HCT116 (cell line): ENCODE results near the gene TFF1. TPM values are rescaled to one million over a fixed set of nuclear protein-coding genes. Genes with fewer than 3 reads are reported as not detected.

ENCODE experiments used
- ATAC-seq: fragments of 200-7000 bp; cut with Tn5 transposase; 2 replicates; pipeline ENCODE4 v1.9.1; 2020; ENCODE audit warnings: mild to moderate bottlenecking, moderate library complexity
- BruUV-seq: library from RNA; stranded (reverse); fragments of 400-500 nt; replicated peaks from 2 replicates; lab custom pipeline; 2021; lab: Mats Ljungman, UMichigan
- CTCF ChIA-PET: fragments of 300-600 bp; sonication (Branson Sonifier 250); formaldehyde crosslinking; loops from one replicate; lab custom pipeline; 2021; ENCODE audit warnings: antibody characterized with exemption; lab: Charles Lee
- POLR2A ChIA-PET: fragments of 300-600, 350-600 bp; sonication (Branson Sonifier 250); formaldehyde crosslinking; loops from one replicate; lab custom pipeline; 2021; ENCODE audit warnings: antibody characterized with exemption; lab: Charles Lee
- RAD21 ChIA-PET, 2 experiments: fragments of 300-600 bp; sonication (Branson Sonifier 250); formaldehyde crosslinking; loops; one replicate each; lab custom pipeline; 2023; ENCODE audit warnings: low total read pairs in 2 of 2; ENCODE audit not compliant: uncharacterized antibody in 2 of 2, unreplicated experiment in 2 of 2, low non-redundant PET in 1 of 2; lab: Charles Lee
- DNase-seq: peaks from one replicate; pipeline ENCODE4 v3.0.0-alpha.2; 2010; ENCODE audit warnings: low read depth, low spot score
- H2AFZ ChIP-seq: fragments of 200-600 bp; shearing (Covaris generic), sonication (generic); 2 replicates; pipeline ENCODE4 v1.6.1; 2017; ENCODE audit warnings: low read depth, mixed run types, mixed read lengths, antibody characterized with exemption, low read length; ENCODE audit not compliant: poor library complexity, severe bottlenecking
- H3K27ac ChIP-seq: 2 replicates; pipeline ENCODE4 v1.5.1; 2012; ENCODE audit warnings: low read depth, low read length
- H3K27me3 ChIP-seq: fragments of 200-600 bp; sonication (generic); 2 replicates; pipeline ENCODE4 v1.6.1; 2016; ENCODE audit warnings: mixed run types, low read length, mixed read lengths; ENCODE audit not compliant: insufficient read depth
- H3K36me3 ChIP-seq, 2 experiments: fragments of 200-500 bp in 1 of 2; fragments of 200-600 bp in 1 of 2; sonication (Bioruptor generic) in 1 of 2; sonication (generic) in 1 of 2; 2 replicates each; pipeline versions ENCODE4 v1.5.1 to v1.6.1; 2014 to 2016; ENCODE audit warnings: low read length in 2 of 2, inconsistent platforms in 1 of 2, mixed read lengths in 1 of 2, mixed run types in 1 of 2; ENCODE audit not compliant: insufficient read depth in 2 of 2, control insufficient read depth in 1 of 2
- H3K4me1 ChIP-seq, 2 experiments: fragments of 200-600 bp in 1 of 2; sonication (generic) in 1 of 2; 2 replicates each; pipeline versions ENCODE4 v1.5.1 to v1.6.1; 2012 to 2017; ENCODE audit warnings: low read length in 2 of 2, inconsistent platforms in 1 of 2, mild to moderate bottlenecking in 1 of 2, mixed read lengths in 1 of 2, mixed run types in 1 of 2, moderate library complexity in 1 of 2; ENCODE audit not compliant: insufficient read depth in 2 of 2, control insufficient read depth in 1 of 2
- H3K4me2 ChIP-seq: fragments of 200-600 bp; sonication (generic); 2 replicates; pipeline ENCODE4 v1.6.1; 2017; ENCODE audit warnings: mixed run types, low read length, mixed read lengths
- H3K4me3 ChIP-seq, 2 experiments: fragments of 200-600 bp in 1 of 2; sonication (generic) in 1 of 2; replicated peaks in 1 of 2; 2 replicates each; pipeline ENCODE4 v1.5.1; 2011 to 2016; ENCODE audit warnings: low read length in 2 of 2, control low read depth in 1 of 2, low read depth in 1 of 2, mild to moderate bottlenecking in 1 of 2, mixed read lengths in 1 of 2, mixed run types in 1 of 2
- H3K79me2 ChIP-seq: fragments of 200-600 bp; sonication (generic); 2 replicates; pipeline ENCODE4 v1.6.1; 2017; ENCODE audit warnings: mild to moderate bottlenecking, mixed run types, low read length, moderate library complexity, mixed read lengths; ENCODE audit not compliant: insufficient read depth
- H3K9ac ChIP-seq: fragments of 200-600 bp; sonication (generic); 2 replicates; pipeline ENCODE4 v1.6.1; 2016; ENCODE audit warnings: low read length, mixed read lengths
- H3K9me2 ChIP-seq: fragments of 200-600 bp; sonication (generic), shearing (Covaris generic); 2 replicates; pipeline ENCODE4 v1.6.1; 2017; ENCODE audit warnings: mixed run types, mild to moderate bottlenecking, moderate library complexity; ENCODE audit not compliant: insufficient read depth
- H3K9me3 ChIP-seq, 2 experiments: fragments of 200-500 bp in 1 of 2; fragments of 200-600 bp in 1 of 2; sonication (Bioruptor generic) in 1 of 2; sonication (generic) in 1 of 2; 2 replicates each; pipeline ENCODE4 v1.6.1; 2014 to 2017; ENCODE audit warnings: low read length in 2 of 2, mixed read lengths in 2 of 2, inconsistent platforms in 1 of 2, low read depth in 1 of 2, mild to moderate bottlenecking in 1 of 2, mixed run types in 1 of 2, moderate library complexity in 1 of 2; ENCODE audit not compliant: control insufficient read depth in 1 of 2, insufficient read depth in 1 of 2
- H4K20me1 ChIP-seq: fragments of 200-600 bp; sonication (generic), shearing (Covaris generic); 2 replicates; pipeline ENCODE4 v1.6.1; 2017; ENCODE audit warnings: mixed run types, mild to moderate bottlenecking, moderate library complexity; ENCODE audit not compliant: insufficient read depth
- EGR1 ChIP-seq: IDR thresholded peaks from 2 replicates; pipeline ENCODE4 v1.6.1; 2012; ENCODE audit warnings: low read depth
- ELF1 ChIP-seq: IDR thresholded peaks from 2 replicates; pipeline ENCODE4 v1.6.1; 2012; ENCODE audit warnings: low read depth, borderline replicate concordance
- EZH2phosphoT487 ChIP-seq: fragments of 200-600 bp; IDR thresholded peaks from 2 replicates; pipeline ENCODE4 v1.6.1; 2018; ENCODE audit warnings: antibody characterized with exemption, borderline replicate concordance
- JUND ChIP-seq: IDR thresholded peaks from 2 replicates; pipeline ENCODE4 v1.6.1; 2012
- POLR2A ChIP-seq: IDR thresholded peaks from 2 replicates; pipeline ENCODE4 v1.7.0; 2011; ENCODE audit warnings: borderline replicate concordance; ENCODE audit not compliant: insufficient read depth, insufficient read length; ENCODE audit errors: extremely low read depth
- POLR2AphosphoS5 ChIP-seq: IDR thresholded peaks from 2 replicates; pipeline ENCODE4 v1.6.1; 2011; ENCODE audit warnings: mild to moderate bottlenecking, low read depth, low read length, moderate library complexity
- RAD21 ChIP-seq: IDR thresholded peaks from 2 replicates; pipeline ENCODE4 v1.6.1; 2012; ENCODE audit warnings: low read depth, mild to moderate bottlenecking
- SIN3A ChIP-seq: IDR thresholded peaks from 2 replicates; pipeline ENCODE4 v1.6.1; 2012; ENCODE audit warnings: low read depth
- YY1 ChIP-seq: IDR thresholded peaks from 2 replicates; pipeline ENCODE4 v1.6.1; 2011; ENCODE audit warnings: low read length, low read depth, moderate library complexity, mild to moderate bottlenecking; ENCODE audit not compliant: insufficient replicate concordance; ENCODE audit errors: extremely low read depth
- ZNF274 ChIP-seq: fragments of 200-500 bp; sonication (Bioruptor generic); IDR thresholded peaks from 2 replicates; pipeline ENCODE4 v1.6.1; 2014; ENCODE audit warnings: mild to moderate bottlenecking, low read depth, low read length, inconsistent platforms
- intact Hi-C: fragments of 100-400 bp; cut with micrococcal nuclease; formaldehyde crosslinking; loops from 2 replicates; pipeline ENCODE4 v1.10.0; 2022
- total RNA-seq: library from RNA; stranded (reverse); gene quantifications from one replicate; pipeline ENCODE4 v1.2.1, GENCODE V29; 2021; ENCODE audit not compliant: unreplicated experiment
- TF ChIP-seq, protein P1 (sequence below): IDR thresholded peaks from 2 replicates; pipeline ENCODE4 v1.6.1; 2012
- TF ChIP-seq, protein P2 (sequence below): IDR thresholded peaks from 2 replicates; pipeline ENCODE4 v1.6.1; 2011; ENCODE audit warnings: mild to moderate bottlenecking, low read length, moderate library complexity; ENCODE audit not compliant: insufficient replicate concordance; ENCODE audit errors: extremely low read depth

TFF1 gene
- total RNA-seq, 1 experiment from 2014 or later, result 0.61 TPM

DNA sequence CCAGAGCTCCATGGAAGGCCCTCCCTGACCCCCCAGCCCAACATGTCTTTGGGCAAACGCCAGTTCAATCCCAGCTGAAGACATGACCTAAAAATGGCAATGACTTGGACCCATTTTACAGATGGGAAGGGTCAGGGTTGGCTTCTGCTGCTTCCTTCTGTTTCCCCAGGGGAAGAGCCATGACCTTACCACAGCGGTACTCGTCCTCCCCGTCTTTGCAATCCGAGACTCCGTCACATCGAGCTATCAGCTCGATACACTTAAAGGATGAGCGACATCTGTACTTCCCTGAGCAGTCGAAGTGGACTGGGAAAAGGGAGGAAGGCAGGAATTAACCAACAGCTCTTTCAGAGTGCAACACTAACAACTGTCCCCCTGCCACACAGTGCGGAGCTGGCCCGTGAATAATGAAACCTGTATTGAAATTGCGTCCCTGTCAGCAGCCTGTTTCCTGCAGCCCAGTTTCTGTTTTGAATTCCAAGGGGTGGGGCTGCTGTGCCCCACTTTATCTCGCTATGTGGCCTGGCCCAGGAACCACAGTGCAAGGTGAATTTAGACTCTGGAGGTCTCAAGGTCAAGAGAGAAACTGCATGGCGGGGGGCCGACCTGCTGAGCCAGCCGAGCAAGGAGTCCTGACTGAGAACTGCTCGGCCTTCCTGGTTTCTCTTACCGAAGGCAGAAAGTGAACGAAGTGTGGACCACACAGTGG lies 22.6 kb upstream of the TFF1 start:
- H4K20me1 ChIP-seq, result no peaks in the 10 kb centered on the region
- H3K9me2 ChIP-seq, result no peaks in the 10 kb centered on the region
- ChIA-PET POLR2A (no interaction called here), CTCF (no interaction called here), RAD21 (no interaction called here)
- H2AFZ ChIP-seq, result no peak overlapping the region
- H3K4me2 ChIP-seq, result no peak overlapping the region
- H3K36me3 ChIP-seq, result no peaks in the 10 kb centered on the region
- no peaks in the 10 kb centered on the region for H3K79me2 ChIP-seq
- H3K9ac ChIP-seq, result no peak overlapping the region
- ATAC-seq, result no peak
- no TSS peak for BruUV-seq
- peaks cover 0 to 3% of the 10 kb centered on the region in 2 experiments; a peak in 1 of 4 replicates for H3K4me1 ChIP-seq
- H3K9me3 ChIP-seq, result no peaks in the 10 kb centered on the region
- intact Hi-C loops, result loop anchor here (10.0 kb wide), 1 partner anchor 146 kb away; no protein-coding TSS in a partner anchor
- H3K27me3 ChIP-seq, result peaks cover 3% of the 10 kb centered on the region; the same call in 1 of the 2 replicates
- H3K27ac ChIP-seq, result no peak overlapping the region
- DNase-seq, result no peak
- TF ChIP-seq SIN3A (no peak), JUND (no peak), ZNF274 (no peak), EZH2phosphoT487 (no peak), ELF1 (no peak), RAD21 (no peak), POLR2A (no peak), POLR2AphosphoS5 (no peak), YY1 (no peak), EGR1 (no peak)
- TF ChIP-seq, protein P1, sequence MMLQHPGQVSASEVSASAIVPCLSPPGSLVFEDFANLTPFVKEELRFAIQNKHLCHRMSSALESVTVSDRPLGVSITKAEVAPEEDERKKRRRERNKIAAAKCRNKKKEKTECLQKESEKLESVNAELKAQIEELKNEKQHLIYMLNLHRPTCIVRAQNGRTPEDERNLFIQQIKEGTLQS, result no peak
- TF ChIP-seq, protein P2, sequence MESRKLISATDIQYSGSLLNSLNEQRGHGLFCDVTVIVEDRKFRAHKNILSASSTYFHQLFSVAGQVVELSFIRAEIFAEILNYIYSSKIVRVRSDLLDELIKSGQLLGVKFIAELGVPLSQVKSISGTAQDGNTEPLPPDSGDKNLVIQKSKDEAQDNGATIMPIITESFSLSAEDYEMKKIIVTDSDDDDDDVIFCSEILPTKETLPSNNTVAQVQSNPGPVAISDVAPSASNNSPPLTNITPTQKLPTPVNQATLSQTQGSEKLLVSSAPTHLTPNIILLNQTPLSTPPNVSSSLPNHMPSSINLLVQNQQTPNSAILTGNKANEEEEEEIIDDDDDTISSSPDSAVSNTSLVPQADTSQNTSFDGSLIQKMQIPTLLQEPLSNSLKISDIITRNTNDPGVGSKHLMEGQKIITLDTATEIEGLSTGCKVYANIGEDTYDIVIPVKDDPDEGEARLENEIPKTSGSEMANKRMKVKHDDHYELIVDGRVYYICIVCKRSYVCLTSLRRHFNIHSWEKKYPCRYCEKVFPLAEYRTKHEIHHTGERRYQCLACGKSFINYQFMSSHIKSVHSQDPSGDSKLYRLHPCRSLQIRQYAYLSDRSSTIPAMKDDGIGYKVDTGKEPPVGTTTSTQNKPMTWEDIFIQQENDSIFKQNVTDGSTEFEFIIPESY, result no peak
- H3K4me3 ChIP-seq, result no peak overlapping the region
